ENCODE data around the gene OVCH2. TPM values are rescaled to one million over a fixed set of nuclear protein-coding genes. Genes with fewer than 3 reads are reported as not detected.
"Not testable (repeated sequence)": the region's sequence is repeated elsewhere in the genome, so short reads cannot be mapped to it uniquely, and the experiment has no call there.

Gene OVCH2, protein sequence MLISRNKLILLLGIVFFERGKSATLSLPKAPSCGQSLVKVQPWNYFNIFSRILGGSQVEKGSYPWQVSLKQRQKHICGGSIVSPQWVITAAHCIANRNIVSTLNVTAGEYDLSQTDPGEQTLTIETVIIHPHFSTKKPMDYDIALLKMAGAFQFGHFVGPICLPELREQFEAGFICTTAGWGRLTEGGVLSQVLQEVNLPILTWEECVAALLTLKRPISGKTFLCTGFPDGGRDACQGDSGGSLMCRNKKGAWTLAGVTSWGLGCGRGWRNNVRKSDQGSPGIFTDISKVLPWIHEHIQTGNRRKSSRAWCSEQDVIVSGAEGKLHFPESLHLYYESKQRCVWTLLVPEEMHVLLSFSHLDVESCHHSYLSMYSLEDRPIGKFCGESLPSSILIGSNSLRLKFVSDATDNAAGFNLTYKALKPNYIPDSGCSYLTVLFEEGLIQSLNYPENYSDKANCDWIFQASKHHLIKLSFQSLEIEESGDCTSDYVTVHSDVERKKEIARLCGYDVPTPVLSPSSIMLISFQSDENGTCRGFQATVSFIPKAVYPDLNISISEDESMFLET
- 10 to 100 TPM in 1 of 6 donors, 1 to 10 TPM in 5; 3.0 to 29.3 (median 5.7) TPM for total RNA-seq

DNA sequence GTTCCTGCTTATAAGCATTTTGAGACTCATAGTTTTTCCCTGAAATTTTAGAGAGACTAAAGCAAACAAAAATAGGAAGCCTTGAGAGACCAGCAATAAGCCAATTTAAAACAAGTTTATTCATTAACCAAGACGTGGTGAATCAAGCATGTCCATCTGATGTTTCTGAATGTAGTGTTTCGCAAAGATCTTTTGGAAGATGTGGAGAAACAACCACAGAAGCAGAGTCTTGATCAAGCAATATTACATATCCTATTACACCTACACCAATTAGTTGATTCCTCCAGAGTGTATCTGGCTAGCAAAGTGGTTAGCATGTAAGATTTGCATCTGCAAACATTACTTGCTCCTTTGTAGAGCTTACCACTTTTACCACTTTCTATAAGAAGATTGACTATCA, at the start of gene OVCH2:
Gene OVCH2, minus strand, starts transcription at position 101 of the 400 bp plus-strand sequence. Its CDS starts 83 bp downstream, at position 18.
- Histone ChIP-seq H3K27me3 (no peaks in the 10 kb centered on the region), H3K27ac (no peak within 1 kb of the TSS), H3K36me3 (no peaks in the 10 kb centered on the region), H3K9me3 (no peaks in the 10 kb centered on the region), H3K4me3 (no peak within 1 kb of the TSS), H3K4me1 (no peaks in the 10 kb centered on the region)
- WGBS, 2 donors = 66 to 76% methylated on average over 2 of the region's 2 CpGs
- DNase-seq (no peak), ATAC-seq (ENCODE audit: low FRiP score in 2 of 2) (no peak)
- TF ChIP-seq EP300 (IDR thresholded peaks at IDR 0.05) (no peak), POLR2AphosphoS5 (IDR thresholded peaks at IDR 0.05) (no peak), POLR2A (IDR thresholded peaks at IDR 0.05) (no peak)
- TF ChIP-seq, protein P1, sequence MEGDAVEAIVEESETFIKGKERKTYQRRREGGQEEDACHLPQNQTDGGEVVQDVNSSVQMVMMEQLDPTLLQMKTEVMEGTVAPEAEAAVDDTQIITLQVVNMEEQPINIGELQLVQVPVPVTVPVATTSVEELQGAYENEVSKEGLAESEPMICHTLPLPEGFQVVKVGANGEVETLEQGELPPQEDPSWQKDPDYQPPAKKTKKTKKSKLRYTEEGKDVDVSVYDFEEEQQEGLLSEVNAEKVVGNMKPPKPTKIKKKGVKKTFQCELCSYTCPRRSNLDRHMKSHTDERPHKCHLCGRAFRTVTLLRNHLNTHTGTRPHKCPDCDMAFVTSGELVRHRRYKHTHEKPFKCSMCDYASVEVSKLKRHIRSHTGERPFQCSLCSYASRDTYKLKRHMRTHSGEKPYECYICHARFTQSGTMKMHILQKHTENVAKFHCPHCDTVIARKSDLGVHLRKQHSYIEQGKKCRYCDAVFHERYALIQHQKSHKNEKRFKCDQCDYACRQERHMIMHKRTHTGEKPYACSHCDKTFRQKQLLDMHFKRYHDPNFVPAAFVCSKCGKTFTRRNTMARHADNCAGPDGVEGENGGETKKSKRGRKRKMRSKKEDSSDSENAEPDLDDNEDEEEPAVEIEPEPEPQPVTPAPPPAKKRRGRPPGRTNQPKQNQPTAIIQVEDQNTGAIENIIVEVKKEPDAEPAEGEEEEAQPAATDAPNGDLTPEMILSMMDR (IDR thresholded peaks at IDR 0.05) = no peak

DNA sequence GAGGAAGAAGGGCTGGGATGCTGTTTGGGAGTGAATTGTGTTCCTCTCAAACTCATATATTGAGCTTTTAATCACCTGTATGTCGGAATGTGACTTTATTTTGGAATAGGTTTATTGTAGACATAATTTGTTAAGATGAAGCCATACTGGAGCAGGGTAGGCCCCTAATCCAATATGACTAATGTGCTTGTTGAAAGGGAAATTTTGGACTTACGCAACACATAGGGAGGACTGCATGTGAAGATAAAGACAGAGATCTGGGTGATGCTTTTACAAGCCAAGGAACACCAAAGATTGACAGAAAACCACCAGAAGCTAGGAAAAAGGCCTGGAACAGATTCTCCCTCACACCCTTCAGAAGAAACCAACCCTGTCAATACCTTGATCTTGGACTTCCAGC, 43.2 kb upstream of the OVCH2 start:
- no peak overlapping the region for H3K4me3 ChIP-seq
- 82 to 92% methylated on average over 2 of the region's 2 CpGs for WGBS, 2 donors
- TF ChIP-seq EP300 (IDR thresholded peaks at IDR 0.05) = no peak
- no peak for TF ChIP-seq POLR2AphosphoS5 (IDR thresholded peaks at IDR 0.05)
- TF ChIP-seq, protein P1 (IDR thresholded peaks at IDR 0.05) = no peak
- no peak for TF ChIP-seq POLR2A (IDR thresholded peaks at IDR 0.05)
- no peaks in the 10 kb centered on the region for H3K36me3 ChIP-seq
- H3K4me1 ChIP-seq = no peaks in the 10 kb centered on the region
- H3K27ac ChIP-seq = no peak overlapping the region
- DNase-seq = no peak
- no peaks in the 10 kb centered on the region for H3K9me3 ChIP-seq
- H3K27me3 ChIP-seq = no peaks in the 10 kb centered on the region
- ATAC-seq (ENCODE audit: low FRiP score in 2 of 2) = no peak

- not testable (repeated sequence) for H3K4me1 ChIP-seq; H3K27me3 ChIP-seq; H3K4me3 ChIP-seq; ATAC-seq (ENCODE audit: low FRiP score in 2 of 2); H3K36me3 ChIP-seq; H3K27ac ChIP-seq; H3K9me3 ChIP-seq
- WGBS, 2 donors = 72 to 79% methylated on average over 7 to 14 of the region's 14 CpGs
- peak in 1 of 2 donors; percentile 30 for DNase-seq
These were observed 28.5 kb upstream of the OVCH2 start for GRCh38 chr11:7734767-7735166.

GRCh38 chr11:7714786-7715185, 8.5 kb upstream of the OVCH2 start:
- ATAC-seq (ENCODE audit: low FRiP score in 2 of 2) = no peak
- Histone ChIP-seq H3K27ac (no peak overlapping the region), H3K36me3 (no peaks in the 10 kb centered on the region), H3K4me1 (no peaks in the 10 kb centered on the region), H3K9me3 (no peaks in the 10 kb centered on the region), H3K27me3 (no peaks in the 10 kb centered on the region), H3K4me3 (no peak overlapping the region)
- TF ChIP-seq POLR2AphosphoS5 (IDR thresholded peaks at IDR 0.05) = no peak
- no peak for TF ChIP-seq EP300 (IDR thresholded peaks at IDR 0.05)
- TF ChIP-seq, protein P1 (IDR thresholded peaks at IDR 0.05) = no peak
- no peak for TF ChIP-seq POLR2A (IDR thresholded peaks at IDR 0.05)
- no peak for DNase-seq
- 64 to 68% methylated on average over 3 of the region's 3 CpGs for WGBS, 2 donors

- H3K4me3 ChIP-seq = no peak overlapping the region
- no peaks in the 10 kb centered on the region for H3K9me3 ChIP-seq
- no peak for DNase-seq
- no peak overlapping the region for H3K27ac ChIP-seq
- no peaks in the 10 kb centered on the region for H3K4me1 ChIP-seq
- ATAC-seq (ENCODE audit: low FRiP score in 2 of 2) = no peak
- no peaks in the 10 kb centered on the region for H3K27me3 ChIP-seq
- 74 to 76% methylated on average over 5 of the region's 5 CpGs for WGBS, 2 donors
- H3K36me3 ChIP-seq = no peaks in the 10 kb centered on the region
- TF ChIP-seq POLR2AphosphoS5 (IDR thresholded peaks at IDR 0.05) (no peak), POLR2A (IDR thresholded peaks at IDR 0.05) (no peak), EP300 (IDR thresholded peaks at IDR 0.05) (no peak)
- TF ChIP-seq, protein P1 (IDR thresholded peaks at IDR 0.05) = no peak
These were observed 2.5 kb downstream of the OVCH2 start for GRCh38 chr11:7703740-7704139.
